ENCODE measurements around the gene PUM1.

DNA sequence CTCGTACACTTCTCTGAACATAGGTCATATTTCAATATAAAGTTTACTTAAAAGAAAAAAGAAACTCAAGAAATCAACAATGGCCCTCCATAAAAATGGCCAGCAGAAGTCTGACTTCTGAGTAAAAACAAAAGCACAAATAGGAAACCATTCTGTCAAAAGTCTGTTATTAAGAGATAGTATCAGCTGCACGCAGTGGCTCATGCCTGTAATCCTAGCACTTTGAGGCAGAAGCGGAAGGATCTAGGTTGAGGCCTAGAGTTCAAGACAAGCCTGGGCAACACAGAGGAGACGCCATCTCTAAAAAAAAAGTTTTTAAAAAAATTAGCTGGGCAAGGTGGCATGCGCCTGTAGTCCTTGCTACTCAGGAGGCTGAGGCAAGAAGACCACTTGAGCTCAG is 67.3 kb downstream of the PUM1 start:
- TF ChIP-seq, protein P1, sequence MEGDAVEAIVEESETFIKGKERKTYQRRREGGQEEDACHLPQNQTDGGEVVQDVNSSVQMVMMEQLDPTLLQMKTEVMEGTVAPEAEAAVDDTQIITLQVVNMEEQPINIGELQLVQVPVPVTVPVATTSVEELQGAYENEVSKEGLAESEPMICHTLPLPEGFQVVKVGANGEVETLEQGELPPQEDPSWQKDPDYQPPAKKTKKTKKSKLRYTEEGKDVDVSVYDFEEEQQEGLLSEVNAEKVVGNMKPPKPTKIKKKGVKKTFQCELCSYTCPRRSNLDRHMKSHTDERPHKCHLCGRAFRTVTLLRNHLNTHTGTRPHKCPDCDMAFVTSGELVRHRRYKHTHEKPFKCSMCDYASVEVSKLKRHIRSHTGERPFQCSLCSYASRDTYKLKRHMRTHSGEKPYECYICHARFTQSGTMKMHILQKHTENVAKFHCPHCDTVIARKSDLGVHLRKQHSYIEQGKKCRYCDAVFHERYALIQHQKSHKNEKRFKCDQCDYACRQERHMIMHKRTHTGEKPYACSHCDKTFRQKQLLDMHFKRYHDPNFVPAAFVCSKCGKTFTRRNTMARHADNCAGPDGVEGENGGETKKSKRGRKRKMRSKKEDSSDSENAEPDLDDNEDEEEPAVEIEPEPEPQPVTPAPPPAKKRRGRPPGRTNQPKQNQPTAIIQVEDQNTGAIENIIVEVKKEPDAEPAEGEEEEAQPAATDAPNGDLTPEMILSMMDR (IDR thresholded peaks at IDR 0.05) = no peak
- no peak for TF ChIP-seq POLR2A (IDR thresholded peaks at IDR 0.05)

All from right lobe of liver (tissue), 4 donors.